NCI-H82 treated with DMSO at 0.1 percent for 48 hours (cell line): ENCODE data around the gene TSSK2.

Experiments used
- DNase-seq: peaks from one replicate; lab custom pipeline; 2025; ENCODE audit not compliant: unreplicated experiment; lab: John Stamatoyannopoulos, UW

Gene TSSK2

DNA sequence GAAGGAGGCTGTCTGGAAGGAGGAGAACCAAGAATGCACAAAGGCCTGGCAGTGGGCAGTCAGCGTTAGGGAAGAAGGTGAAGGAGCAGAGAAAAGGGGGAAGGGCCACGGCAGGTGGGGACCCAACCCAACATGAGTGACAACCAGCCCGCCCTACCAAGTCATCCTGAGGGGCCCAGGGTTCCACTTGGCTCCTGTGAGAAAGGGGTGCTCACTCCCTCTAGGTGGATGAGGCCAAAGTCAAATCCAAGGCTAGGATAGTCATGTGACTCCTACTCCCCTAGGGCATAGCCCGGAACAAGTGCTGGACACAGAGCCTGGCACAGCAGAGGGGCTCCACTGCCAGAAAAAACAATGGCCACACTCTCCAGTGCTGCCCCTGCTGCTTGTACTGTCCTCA is 6.7 kb upstream of the TSSK2 start:
- DNase-seq, result no peak

DNA sequence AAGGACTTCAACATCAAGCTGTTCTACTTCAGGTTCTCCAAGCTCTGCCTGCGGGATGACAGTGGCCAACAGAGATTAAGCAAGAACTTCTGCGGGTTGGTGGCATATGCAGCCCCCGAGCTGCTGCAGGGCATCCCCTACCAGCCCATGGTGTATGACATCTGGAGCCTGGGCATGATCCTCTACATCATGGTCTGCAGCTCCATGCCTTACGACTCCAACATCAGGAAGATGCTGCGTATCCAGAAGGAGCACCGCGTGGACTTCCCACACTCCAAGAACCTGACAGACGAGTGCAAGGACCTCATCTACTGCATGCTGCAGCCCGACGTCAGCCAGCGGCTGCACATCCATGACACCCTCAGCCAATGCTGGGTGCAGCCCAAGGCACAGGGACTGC is 6.1 kb upstream of the TSSK2 start:
- no peak for DNase-seq

DNA sequence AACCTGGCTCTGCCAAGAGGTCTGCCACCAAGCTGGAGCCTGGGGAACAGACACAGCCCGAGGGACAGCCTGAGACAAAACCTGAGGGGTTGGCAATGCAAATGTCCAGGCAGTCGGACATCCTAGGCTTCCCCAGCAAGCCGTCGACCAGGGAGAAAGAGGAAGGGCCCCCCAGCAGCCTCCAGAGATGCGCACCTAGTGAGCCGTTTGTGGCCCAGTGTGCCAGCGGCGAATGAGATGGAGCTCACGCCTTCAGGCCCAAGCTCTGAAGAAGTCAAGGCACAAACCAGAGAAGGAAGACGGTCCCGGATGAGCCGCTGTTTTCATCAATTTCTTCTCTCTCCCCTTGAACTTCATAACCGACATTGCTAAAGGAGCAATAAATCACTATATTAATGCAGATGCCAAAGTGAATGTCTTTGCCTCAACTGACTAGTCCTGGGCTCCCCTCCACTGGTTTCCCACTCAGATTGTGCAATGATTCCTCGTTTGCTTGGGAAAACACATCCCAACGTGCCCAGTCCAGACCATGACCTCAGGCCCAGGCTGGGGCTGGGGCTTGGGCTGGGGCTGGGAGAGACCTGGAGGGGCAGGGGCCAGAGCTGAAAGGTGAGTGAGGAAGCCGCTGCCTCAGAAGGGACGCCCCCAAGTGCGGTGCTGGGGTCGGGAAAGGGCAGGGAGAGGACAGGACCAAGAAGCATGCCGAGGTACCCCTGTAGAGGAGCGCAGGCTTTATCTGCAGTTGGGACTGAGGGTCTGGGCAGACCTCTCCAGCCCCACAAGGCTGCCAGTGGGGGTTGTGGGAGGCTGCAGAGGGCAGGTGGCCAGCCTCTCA is 5.4 kb upstream of the TSSK2 start:
- DNase-seq, result no peak

DNA sequence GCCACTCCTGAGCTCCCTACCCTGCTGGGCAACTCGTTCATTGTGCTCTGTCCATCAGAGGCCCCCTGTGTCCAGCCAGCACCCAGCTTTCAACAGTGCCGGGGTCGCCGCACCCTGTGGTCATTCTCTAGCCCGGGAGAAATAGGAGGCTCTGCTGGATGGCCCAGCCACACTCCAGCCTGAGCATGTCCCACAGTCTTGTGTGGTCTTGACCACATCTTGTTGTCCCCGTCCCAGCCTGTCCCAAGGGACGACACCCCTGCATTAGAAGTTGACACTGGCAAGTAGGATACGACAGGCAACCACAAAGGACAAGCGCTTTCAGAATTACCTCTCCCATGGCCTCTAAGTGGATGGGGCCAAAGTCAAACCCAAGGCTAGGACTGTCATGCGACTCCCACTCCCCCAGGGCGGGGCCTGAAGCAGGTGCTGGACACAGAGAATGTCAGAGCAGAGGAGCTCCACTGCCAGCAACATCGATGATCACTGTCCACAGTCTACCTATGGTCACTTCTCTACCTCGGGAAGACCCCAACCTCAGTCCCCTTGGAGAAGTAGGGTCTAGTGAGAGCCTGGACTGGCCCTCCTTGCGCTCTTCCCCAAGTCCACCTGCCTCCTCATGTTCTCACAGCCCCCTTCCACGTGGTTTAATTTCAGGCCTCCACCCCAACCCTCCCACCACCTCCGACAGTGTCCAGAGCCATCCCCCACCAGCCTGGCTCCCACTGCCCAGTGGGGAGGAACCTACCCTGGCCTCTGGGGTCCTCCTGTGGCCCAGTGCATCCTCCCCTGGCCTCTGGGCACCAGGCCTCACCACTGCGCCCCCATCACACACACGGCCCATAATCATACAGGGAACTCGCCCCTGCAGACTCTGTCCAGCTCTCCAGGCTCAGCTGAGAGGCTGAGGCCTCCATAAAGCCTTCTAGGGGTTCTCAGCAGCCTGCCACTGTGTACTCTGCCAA is 4.5 kb upstream of the TSSK2 start:
- no peak for DNase-seq

DNA sequence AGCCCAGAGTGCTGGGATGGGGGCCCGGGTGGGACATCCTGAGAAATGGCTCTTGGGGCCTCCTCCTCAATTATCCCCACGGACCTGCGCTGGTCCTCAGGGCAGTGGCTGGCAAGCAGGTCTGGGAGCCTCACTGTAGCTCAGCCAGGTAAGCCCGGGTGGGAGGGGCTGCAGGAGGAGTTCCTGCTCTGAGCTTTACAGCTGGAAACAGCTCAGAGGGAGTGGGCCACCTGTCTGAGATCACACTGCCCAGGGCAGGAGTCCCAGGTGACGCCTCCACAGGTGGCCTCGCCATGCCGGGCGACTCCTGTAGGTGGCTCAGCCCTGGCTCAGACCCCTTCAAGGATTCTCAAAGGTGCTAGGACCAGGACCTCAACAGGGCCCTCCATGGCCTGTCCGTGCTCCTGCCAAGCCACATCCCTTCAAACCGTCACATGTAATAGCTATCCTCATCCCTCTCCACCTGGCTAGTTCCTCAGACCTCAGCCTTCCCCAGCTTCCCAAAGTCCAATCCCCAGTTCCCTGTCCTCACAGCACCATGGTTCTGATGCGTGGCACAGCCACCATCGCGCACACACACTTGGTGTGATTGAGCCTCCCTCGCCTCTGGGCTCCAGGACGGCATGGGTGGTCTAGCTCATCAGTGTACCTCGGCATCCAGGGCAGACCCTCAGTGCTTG is 3.6 kb upstream of the TSSK2 start:
- DNase-seq, result no peak

DNA sequence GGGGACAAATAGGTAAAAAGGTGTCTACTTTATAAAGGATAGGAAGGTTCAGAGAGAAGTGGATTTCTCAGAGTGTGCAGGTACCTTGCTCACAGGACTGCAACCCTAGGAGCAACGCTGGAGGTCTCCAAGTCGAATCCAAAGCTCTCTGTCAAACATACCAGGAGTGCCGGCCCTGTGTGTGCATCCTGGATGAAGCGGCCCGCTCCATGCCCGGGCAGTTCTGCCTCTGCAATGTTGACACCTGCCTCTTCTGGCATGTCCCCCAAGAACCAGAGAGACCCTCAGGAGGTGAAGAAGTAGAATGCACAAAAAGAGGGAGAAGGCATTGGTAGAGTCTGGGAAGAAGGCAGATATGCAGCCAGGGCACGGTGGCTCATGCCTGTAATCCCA is 3.1 kb upstream of the TSSK2 start:
- DNase-seq, result no peak

DNA sequence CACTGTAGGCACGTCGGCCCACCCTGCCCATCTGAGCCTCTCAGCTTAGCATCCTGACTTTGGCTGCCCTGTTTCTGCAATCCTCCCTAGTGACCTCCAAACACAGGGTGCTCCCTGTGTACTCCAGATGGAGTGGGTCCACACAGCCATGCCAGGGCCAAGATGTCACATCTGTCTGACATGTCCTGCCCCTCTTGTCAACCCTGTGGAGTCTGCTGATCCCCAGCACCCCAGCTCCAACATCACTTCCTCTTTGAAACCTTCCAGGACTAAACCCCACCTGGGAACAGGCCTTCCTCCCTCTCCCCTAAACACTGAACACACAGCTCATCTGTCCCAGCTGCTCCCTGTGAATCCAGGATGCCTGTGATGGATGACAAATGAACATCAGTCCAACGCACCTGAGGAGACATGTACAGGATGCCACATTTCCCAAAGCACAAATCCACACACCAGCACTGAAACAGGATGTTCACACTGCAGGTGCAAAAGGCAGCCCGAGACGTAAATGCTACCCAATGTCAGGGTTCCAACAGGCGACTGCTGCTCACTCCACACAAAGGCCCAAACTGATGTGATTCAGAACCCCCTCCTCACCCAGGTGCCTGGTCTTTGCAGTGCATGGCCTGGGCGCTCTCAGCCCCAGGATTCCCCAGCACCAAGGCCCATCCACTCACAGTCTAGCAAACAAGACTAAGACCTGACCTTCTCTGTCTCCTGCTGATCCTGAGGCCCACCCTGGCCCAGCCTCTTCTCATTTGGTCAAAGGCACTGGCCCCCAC is 2.0 kb upstream of the TSSK2 start:
- no peak for DNase-seq

DNA sequence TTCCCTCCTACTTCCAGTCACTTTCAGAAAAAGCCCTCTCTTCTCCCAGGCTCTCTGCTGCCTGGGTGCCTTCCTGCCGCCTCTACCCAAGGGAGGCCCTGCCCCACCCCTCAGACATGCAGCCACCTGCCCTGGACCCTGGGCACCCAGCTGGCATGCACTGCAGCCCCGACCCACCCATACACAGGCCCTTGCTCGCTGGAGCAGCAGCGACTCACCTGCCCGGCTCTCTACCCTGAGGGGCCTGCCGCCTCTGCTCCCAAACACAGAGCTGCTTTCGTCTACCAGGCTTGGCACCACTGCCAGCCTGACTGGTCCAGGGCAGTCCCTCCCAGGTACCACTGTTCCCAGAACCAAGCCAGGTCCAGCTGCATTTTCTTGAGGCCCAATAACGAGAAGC is 1.2 kb upstream of the TSSK2 start:
- DNase-seq, result no peak

DNA sequence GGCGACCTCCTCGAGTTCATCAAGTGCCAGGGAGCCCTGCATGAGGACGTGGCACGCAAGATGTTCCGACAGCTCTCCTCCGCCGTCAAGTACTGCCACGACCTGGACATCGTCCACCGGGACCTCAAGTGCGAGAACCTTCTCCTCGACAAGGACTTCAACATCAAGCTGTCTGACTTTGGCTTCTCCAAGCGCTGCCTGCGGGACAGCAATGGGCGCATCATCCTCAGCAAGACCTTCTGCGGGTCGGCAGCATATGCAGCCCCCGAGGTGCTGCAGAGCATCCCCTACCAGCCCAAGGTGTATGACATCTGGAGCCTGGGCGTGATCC is 542 bp downstream of the TSSK2 start:
- no peak for DNase-seq

DNA sequence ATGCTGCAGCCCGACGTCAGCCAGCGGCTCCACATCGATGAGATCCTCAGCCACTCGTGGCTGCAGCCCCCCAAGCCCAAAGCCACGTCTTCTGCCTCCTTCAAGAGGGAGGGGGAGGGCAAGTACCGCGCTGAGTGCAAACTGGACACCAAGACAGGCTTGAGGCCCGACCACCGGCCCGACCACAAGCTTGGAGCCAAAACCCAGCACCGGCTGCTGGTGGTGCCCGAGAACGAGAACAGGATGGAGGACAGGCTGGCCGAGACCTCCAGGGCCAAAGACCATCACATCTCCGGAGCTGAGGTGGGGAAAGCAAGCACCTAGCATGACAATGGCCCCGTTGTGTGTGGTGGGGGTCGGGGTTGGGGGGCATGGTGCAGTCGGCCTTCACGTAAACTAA is 1.0 kb downstream of the TSSK2 start:
- DNase-seq, result no peak

DNA sequence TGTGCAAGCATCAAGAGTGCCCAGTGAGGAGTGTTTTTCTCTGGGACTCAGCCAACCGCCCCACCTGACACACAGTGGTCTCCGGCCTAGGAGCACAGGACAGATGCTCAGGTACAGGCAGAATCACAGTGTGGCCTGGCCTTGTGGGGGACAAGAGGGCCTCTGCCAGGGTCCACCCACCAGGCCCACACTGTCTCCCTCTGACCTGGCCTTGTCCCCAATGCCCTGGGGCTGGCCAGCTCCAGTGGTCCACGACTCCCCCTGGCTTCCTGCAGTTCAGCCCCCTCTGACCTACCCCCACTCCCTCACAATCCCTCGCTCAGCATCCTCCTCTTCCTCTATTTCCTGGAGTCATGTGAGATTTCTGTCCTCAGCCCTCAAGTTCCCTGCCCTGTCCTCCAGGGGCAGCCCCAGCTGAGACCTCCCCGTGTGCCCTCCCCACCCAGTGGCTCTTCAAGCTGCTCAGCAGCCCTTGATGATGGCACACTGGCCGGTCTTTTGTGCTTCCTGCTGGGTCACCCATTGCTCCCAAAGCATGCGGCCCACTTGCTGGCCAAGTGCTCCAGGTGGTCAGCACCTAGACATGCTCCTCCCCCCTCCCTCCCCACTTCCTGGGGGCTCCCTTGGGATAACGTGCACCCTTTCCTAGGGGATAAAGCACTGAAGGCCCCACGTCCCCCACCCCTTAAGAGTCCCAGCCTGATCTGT is 1.7 kb downstream of the TSSK2 start:
- no peak for DNase-seq

DNA sequence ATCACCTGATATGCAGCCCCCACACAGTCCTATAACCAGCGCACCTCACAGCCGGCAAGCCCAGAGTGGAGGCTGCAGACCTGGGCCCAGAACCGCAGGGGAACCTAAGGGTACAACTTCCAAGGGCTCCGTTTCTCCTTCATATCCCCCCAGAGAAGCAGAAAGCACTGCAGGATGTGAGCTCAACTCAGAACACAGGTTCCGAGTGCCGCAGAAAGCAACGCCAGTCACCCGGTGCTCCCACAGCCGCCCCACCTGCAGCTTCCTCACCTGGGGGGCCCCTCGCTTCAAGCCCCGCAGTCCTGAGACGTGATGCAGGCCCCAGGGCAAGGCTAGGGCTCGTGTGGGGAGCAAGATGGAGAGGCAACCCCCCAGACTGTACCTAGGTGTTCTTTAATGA is 2.5 kb downstream of the TSSK2 start:
- DNase-seq, result no peak

DNA sequence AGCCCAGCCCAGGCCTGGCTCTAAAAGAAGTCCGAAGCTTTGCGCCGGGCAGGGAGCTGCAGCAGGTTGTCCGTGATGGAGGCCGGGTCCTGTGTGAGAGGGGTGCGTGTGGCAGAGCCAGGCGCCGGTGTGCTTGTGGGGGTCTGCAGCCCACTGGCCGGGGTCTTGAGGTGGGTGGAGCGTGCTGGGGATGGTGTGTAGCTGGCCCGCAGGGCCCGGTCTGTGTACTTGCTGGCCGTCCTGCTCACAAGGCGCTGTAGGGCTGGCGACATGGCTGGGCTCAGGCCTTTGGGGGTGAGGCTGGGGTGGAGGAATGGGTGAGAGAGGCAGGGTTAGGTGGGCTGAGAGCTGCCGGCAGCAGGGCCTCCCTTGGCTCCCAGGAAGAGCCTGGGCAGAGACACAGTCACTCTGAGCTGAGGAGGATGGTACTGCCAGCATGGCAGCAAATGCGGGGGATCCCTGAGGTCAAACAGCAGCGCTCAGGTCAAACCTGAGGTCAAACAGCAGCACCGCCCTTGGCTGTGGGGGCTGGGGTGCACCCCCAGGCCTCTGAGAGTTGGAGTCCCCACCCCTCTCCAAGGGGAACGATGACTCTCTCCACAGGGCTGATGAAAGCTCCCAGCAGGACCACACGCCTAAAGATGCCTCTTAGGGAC is 3.2 kb downstream of the TSSK2 start:
- no peak for DNase-seq

DNA sequence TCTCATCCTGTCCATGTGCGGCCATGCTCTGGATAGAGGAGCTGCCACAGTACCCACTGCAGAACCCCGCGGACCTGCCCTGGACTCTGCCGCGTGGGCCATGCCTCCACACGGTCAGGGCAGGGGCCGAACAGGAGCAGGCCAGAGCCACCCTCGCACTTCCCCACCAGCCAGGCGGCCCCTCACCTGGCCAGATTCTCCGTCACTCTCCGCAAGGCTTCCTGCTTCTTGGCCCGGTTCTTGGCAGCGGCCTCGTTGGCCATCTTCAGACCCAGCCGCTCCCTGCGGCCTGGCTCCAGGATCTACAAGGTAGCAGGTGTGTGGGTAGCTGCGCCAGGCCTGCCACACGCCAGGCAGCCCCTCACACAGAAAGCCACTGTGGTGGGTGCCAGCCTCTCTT is 3.8 kb downstream of the TSSK2 start:
- DNase-seq, result no peak

DNA sequence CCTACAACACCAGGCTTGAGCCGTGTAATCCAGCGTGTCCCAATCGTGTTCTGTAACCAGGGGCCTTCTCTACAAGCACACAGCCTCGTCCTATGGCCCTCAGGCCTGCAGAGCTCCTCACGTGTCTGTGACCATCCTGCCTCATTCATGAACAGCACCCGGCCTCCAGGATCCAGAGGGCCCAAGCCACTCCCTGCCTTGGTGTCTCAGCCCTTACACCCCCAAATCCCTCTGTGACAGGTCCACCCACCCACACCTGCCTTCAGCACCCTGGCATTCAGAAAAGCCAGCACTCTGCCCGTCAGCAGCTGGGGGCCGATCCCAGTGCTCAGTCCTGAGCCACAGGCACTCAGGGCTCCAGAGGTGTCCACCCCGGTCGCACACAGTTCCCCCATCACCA is 5.8 kb downstream of the TSSK2 start:
- DNase-seq, result no peak

DNA sequence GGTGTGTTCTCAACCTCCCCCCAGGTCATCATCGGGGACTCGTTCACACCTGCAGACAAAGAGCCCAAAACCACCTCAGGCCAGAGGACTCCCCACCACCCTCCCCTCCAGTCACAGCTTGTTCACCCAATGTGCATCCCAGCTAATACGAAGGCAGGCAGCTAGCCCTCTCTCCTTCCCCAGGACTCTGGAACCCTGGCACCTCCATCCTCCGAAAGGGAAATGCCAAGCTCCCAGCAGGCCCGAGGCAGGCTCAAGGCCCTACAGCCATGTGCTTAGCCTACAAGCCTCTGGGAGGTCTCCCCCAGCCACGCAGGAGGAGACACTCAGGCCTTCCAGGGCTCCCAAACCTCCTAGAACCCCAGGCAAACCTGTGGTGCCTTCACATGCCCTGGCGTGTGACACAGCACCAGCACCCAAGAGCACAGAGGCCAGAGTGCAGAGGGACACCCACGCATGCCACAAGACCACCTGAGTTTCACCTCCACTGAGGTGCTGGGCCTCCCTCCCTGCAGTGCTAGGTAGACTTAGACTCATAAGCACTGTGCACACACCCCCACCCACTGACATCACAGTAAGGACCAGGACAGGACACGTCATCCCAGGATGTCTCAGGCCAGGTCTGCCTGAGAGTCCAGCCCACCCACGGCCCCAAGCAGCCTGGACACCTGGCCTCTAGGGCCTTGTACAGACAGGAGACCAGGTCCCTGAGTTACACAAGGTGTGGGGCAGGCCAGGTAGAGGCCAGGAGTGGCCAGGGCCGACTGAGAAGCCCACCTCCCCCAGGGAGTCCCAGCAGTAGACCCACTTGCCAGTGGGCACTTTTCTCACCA is 6.5 kb downstream of the TSSK2 start:
- DNase-seq, result no peak

DNA sequence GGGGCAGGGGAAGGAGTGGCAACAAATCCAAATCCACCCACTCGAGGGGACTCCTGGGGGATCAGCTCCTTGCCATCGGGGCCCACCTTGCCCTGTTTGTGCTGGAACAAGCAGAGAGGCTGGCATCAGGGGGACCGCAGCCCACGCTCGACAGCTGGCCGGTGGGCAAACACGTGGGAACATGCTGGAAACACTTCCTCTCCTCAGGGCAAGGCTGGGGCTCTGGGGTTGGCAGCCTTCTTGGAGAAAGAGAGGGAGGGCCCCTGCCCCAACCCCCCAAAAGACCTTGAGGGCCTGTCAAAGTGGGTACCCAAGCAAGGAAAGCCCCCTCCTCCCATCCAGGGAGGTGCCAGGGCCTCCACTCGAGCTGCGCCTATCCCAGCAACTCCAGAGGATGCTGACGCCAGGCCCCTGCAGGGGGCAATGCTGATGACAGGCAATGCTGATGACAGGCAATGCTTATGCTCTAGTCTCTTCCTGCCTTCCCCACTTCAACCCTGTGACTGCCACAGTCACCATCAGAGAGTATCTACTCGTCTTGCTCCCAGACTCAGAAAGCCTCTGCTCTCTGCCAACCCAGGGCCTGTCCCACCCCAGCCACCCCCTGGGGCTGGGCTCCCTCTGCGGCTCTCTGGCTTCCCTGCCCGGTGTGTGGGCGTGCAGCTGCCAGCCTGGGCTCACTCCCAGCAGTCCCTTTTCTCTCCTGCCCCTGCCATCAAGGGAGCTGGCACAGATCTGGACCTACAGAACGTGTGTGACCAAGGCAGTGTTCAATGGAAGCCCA is 7.3 kb downstream of the TSSK2 start:
- no peak for DNase-seq

DNA sequence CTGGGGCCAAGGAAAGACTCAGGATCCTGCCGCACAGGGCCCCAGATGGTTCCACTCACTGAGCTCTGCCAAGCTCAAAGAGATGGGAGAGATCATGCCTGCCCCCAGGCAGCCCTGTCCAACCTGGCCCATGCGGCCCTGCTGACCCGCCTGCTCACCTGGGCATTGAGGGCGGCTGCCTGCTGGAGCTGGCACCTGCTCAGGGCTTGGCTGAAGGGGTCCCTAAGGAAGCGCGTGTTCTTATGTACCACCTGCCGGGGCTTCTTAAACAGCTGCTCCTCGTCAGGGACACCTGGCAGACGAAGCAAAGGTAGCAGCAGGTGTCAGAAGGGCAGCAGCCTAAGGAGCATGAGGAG is 7.9 kb downstream of the TSSK2 start:
- DNase-seq, result no peak
